SK-N-SH treated with all-trans-retinoic acid at 6 μM for 48 hours (cell line): ENCODE results near the gene UBE2E1.

Experiments used
- ARNTL ChIP-seq: fragments of 450-650 bp; formaldehyde crosslinking; IDR thresholded peaks from 2 replicates; pipeline ENCODE4 v1.5.0; 2020; ENCODE audit warnings: low read depth, mild to moderate bottlenecking, moderate library complexity, borderline replicate concordance
- CREB5 ChIP-seq: fragments of 250-450 bp; sonication (Bioruptor Pico); IDR thresholded peaks from 2 replicates; pipeline ENCODE4 v1.5.1; 2020; ENCODE audit warnings: low read depth, mild to moderate bottlenecking, moderate library complexity
- ISL1 ChIP-seq: fragments of 250-450 bp; sonication (Bioruptor Pico); IDR thresholded peaks from 2 replicates; pipeline ENCODE4 v2.1.2; 2022; ENCODE audit warnings: mild to moderate bottlenecking, moderate library complexity
- PATZ1 ChIP-seq: fragments of 250-450 bp; sonication (Bioruptor Pico); IDR thresholded peaks from 2 replicates; pipeline ENCODE4 v1.8.0; 2020; ENCODE audit warnings: mild to moderate bottlenecking, moderate library complexity, borderline replicate concordance
- PPARA ChIP-seq: fragments of 250-450 bp; sonication (Bioruptor Pico); IDR thresholded peaks from 2 replicates; pipeline ENCODE4 v1.5.0; 2020; ENCODE audit warnings: mild to moderate bottlenecking, borderline replicate concordance
- RARB ChIP-seq: fragments of 250-450 bp; sonication (Bioruptor Pico); IDR thresholded peaks from 2 replicates; pipeline ENCODE4 v1.8.0; 2021; ENCODE audit warnings: mild to moderate bottlenecking, moderate library complexity
- SNAI2 ChIP-seq: fragments of 250-450 bp; sonication (Bioruptor Pico); IDR thresholded peaks from 2 replicates; pipeline ENCODE4 v1.5.0; 2020; ENCODE audit warnings: mild to moderate bottlenecking, moderate library complexity
- TCF4 ChIP-seq: fragments of 250-450 bp; sonication (Bioruptor Pico); IDR thresholded peaks from 2 replicates; pipeline ENCODE4 v1.8.0; 2021; ENCODE audit warnings: mild to moderate bottlenecking, moderate library complexity, borderline replicate concordance
- ZC3H10 ChIP-seq: fragments of 250-450 bp; sonication (Bioruptor Pico); IDR thresholded peaks from 2 replicates; pipeline ENCODE4 v1.5.1; 2021; ENCODE audit warnings: mild to moderate bottlenecking, moderate library complexity
- ZNF70 ChIP-seq: fragments of 450-650 bp; formaldehyde crosslinking; IDR thresholded peaks from 2 replicates; pipeline ENCODE4 v1.5.0; 2020; ENCODE audit warnings: mild to moderate bottlenecking, moderate library complexity

GRCh38 chr3:23928524-23928923, 122.8 kb downstream of the UBE2E1 start:
- TF ChIP-seq ISL1 (CRISPR knock-in tag), result no peak
- no peak for TF ChIP-seq ZC3H10 (CRISPR knock-in tag)
- TF ChIP-seq SNAI2, result no peak
- no peak for TF ChIP-seq PPARA (CRISPR knock-in tag)
- no peak for TF ChIP-seq CREB5 (CRISPR knock-in tag)
- TF ChIP-seq ZNF70, result no peak
- TF ChIP-seq TCF4 (CRISPR knock-in tag), result no peak
- no peak for TF ChIP-seq PATZ1 (CRISPR knock-in tag)
- no peak for TF ChIP-seq RARB (CRISPR knock-in tag)
- no peak for TF ChIP-seq ARNTL (CRISPR knock-in tag)
